ENCODE results near the gene UTS2B. TPM values are rescaled to one million over a fixed set of nuclear protein-coding genes. Genes with fewer than 3 reads are reported as not detected.

Gene UTS2B
- total RNA-seq, 2 experiments from 2014 or later: not detected

GRCh38 chr3:191345334-191345733, 15.0 kb upstream of the UTS2B start:
- no peak overlapping the region for H3K4me3 ChIP-seq (ENCODE audit: low read length)
- Mint-ChIP-seq H3K27ac (no peak overlapping the region), H3K27me3 (no peaks in the 10 kb centered on the region), H3K4me3 (no peak overlapping the region), H3K4me1 (ENCODE audit: low read depth) (peaks cover 8% of the 10 kb centered on the region), H3K36me3 (ENCODE audit: low read depth) (no peaks in the 10 kb centered on the region), H3K9me3 (no peaks in the 10 kb centered on the region)
- TF ChIP-seq, protein P1, sequence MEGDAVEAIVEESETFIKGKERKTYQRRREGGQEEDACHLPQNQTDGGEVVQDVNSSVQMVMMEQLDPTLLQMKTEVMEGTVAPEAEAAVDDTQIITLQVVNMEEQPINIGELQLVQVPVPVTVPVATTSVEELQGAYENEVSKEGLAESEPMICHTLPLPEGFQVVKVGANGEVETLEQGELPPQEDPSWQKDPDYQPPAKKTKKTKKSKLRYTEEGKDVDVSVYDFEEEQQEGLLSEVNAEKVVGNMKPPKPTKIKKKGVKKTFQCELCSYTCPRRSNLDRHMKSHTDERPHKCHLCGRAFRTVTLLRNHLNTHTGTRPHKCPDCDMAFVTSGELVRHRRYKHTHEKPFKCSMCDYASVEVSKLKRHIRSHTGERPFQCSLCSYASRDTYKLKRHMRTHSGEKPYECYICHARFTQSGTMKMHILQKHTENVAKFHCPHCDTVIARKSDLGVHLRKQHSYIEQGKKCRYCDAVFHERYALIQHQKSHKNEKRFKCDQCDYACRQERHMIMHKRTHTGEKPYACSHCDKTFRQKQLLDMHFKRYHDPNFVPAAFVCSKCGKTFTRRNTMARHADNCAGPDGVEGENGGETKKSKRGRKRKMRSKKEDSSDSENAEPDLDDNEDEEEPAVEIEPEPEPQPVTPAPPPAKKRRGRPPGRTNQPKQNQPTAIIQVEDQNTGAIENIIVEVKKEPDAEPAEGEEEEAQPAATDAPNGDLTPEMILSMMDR (IDR thresholded peaks at IDR 0.05): no peak
- no peaks in the 10 kb centered on the region for H3K4me1 ChIP-seq (ENCODE audit: insufficient read depth, low read length)
- no peaks in the 10 kb centered on the region for H3K9me3 ChIP-seq (ENCODE audit: control insufficient read depth in 1 of 2, insufficient read depth in 1 of 2, low read length in 2 of 2)
- no peak overlapping the region for H3K27ac ChIP-seq (ENCODE audit: low read depth in 1 of 2, low read length in 2 of 2)
- ChIA-PET CTCF (no interaction called here), POLR2A (no interaction called here)
- intact Hi-C loops (cut with DNase I, micrococcal nuclease): no loop called here
- no peaks in the 10 kb centered on the region for H3K36me3 ChIP-seq (ENCODE audit: insufficient read depth, low read length)
- ATAC-seq (ENCODE audit: poor library complexity): no peak
- DNase-seq: no peak
- H3K27me3 ChIP-seq (ENCODE audit: control insufficient read depth in 1 of 2, insufficient read depth in 2 of 2, low read length in 2 of 2): no peaks in the 10 kb centered on the region

DNA sequence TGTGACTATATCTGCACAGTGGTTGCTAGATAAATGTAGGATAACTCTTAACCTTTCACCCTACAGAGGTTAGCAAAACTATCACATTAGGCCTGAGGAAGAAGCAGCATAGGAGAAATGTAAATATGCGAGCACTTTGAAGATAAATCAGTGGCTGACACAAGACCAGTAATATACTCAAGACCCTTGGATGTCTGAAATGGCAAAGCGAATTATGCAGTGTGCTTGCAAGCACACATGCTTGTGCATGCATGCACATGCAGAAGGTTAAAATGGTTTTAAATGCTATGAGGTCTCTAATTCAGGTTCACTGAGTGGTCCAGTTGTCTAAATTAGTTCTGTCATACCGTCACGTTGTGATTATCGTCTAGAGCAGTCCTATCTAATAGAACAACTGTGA, 13.6 kb upstream of the UTS2B start:
- TF ChIP-seq, protein P1 (IDR thresholded peaks at IDR 0.05): no peak
- no peak for DNase-seq
- no peak overlapping the region for H3K27ac ChIP-seq (ENCODE audit: low read depth in 1 of 2, low read length in 2 of 2)
- Mint-ChIP-seq H3K4me1 (ENCODE audit: low read depth) (peaks cover 17% of the 10 kb centered on the region), H3K27ac (no peak overlapping the region), H3K9me3 (no peaks in the 10 kb centered on the region), H3K4me3 (no peak overlapping the region), H3K36me3 (ENCODE audit: low read depth) (no peaks in the 10 kb centered on the region), H3K27me3 (no peaks in the 10 kb centered on the region)
- no peak for ATAC-seq (ENCODE audit: poor library complexity)
- CTCF ChIA-PET: interaction anchor here (1.1 kb wide), 1 partner anchor 15 kb away, joined by 3 read pairs; no protein-coding TSS in a partner anchor
- POLR2A ChIA-PET: no interaction called here
- no peaks in the 10 kb centered on the region for H3K27me3 ChIP-seq (ENCODE audit: control insufficient read depth in 1 of 2, insufficient read depth in 2 of 2, low read length in 2 of 2)
- H3K36me3 ChIP-seq (ENCODE audit: insufficient read depth, low read length): no peaks in the 10 kb centered on the region
- no peak overlapping the region for H3K4me3 ChIP-seq (ENCODE audit: low read length)
- H3K4me1 ChIP-seq (ENCODE audit: insufficient read depth, low read length): no peaks in the 10 kb centered on the region
- intact Hi-C loops (cut with DNase I, micrococcal nuclease): no loop called here
- H3K9me3 ChIP-seq (ENCODE audit: control insufficient read depth in 1 of 2, insufficient read depth in 1 of 2, low read length in 2 of 2): no peaks in the 10 kb centered on the region

GRCh38 chr3:191343115-191343514, 12.8 kb upstream of the UTS2B start:
- Histone ChIP-seq H3K4me3 (ENCODE audit: low read length) (no peak overlapping the region), H3K27ac (ENCODE audit: low read depth in 1 of 2, low read length in 2 of 2) (no peak overlapping the region), H3K9me3 (ENCODE audit: control insufficient read depth in 1 of 2, insufficient read depth in 1 of 2, low read length in 2 of 2) (no peaks in the 10 kb centered on the region), H3K27me3 (ENCODE audit: control insufficient read depth in 1 of 2, insufficient read depth in 2 of 2, low read length in 2 of 2) (no peaks in the 10 kb centered on the region), H3K36me3 (ENCODE audit: insufficient read depth, low read length) (no peaks in the 10 kb centered on the region), H3K4me1 (ENCODE audit: insufficient read depth, low read length) (no peaks in the 10 kb centered on the region)
- ChIA-PET CTCF (no interaction called here), POLR2A (no interaction called here)
- no peak overlapping the region for H3K27ac Mint-ChIP-seq
- ATAC-seq (ENCODE audit: poor library complexity) (no peak), DNase-seq (no peak)
- H3K9me3 Mint-ChIP-seq: no peaks in the 10 kb centered on the region
- TF ChIP-seq, protein P1 (IDR thresholded peaks at IDR 0.05): no peak
- no peaks in the 10 kb centered on the region for H3K27me3 Mint-ChIP-seq
- intact Hi-C loops (cut with DNase I, micrococcal nuclease): no loop called here
- no peaks in the 10 kb centered on the region for H3K36me3 Mint-ChIP-seq (ENCODE audit: low read depth)
- H3K4me3 Mint-ChIP-seq: no peak overlapping the region
- H3K4me1 Mint-ChIP-seq (ENCODE audit: low read depth): peaks cover 17% of the 10 kb centered on the region

Data from CD4-positive, alpha-beta T cell (primary cell).